HG03460 (cell line): ENCODE results near the gene HENMT1.
"Not testable (repeated sequence)": the region's sequence is repeated elsewhere in the genome, so short reads cannot be mapped to it uniquely, and the experiment has no call there.

Source experiments
- ATAC-seq: cut with Tn5 transposase; IDR thresholded peaks from one replicate; pipeline ENCODE4 v1.9.1; 2021; ENCODE audit not compliant: unreplicated experiment

The HENMT1 gene

DNA sequence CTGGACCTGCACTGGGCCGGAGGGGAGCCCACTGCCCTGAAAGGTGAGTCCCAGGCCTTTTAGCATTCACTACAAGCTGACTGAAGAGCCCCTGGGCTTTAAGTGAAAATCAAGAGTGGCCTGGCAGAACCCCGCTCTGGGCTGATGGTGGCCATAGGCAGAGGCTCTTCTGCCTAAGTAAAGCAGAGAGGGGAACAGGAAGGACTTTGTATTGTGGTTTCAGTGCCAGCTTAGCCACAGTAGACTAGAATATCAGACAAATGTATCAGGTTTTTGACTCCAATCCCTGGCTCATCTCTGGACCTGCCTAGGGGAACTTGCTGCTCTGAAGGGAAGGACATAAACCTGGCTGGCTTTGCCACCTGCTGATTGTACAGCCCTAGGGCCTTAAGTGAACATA is 10.2 kb upstream of the HENMT1 start:
- no peak for ATAC-seq

DNA sequence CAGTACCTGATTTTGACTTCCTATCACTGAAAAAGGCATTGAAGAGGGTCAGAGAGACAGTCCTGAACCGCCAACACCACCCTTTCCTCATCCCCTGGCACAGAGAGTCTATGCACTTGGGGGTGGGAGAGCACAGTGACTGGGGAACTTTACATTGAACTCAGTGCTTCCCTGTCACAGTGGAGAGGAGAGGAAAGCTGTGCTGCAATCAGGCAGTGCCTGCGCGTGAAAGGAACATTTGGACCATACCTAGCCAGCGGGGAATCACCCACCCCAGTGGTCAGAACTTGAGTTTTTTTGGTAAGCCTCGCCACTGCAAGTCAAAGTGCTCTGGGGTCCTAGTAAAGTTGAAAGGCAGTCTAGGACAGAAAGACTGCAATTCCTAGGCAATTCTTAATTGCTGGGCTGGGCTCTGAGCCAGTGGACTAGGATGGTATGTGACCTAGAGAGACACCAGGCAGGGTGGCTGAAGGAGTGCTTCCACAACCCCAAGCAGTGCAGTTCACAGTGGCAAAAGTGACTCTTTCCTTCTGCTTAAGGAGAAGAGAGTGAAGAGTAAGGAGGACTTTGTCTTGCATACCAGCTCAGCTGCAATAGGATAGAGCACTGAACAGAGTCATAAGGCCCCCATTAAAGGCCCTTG is 9.4 kb upstream of the HENMT1 start:
- no peak for ATAC-seq

- ATAC-seq = no peak
These were observed 8.8 kb upstream of the HENMT1 start for GRCh38 chr1:108669679-108670078.

DNA sequence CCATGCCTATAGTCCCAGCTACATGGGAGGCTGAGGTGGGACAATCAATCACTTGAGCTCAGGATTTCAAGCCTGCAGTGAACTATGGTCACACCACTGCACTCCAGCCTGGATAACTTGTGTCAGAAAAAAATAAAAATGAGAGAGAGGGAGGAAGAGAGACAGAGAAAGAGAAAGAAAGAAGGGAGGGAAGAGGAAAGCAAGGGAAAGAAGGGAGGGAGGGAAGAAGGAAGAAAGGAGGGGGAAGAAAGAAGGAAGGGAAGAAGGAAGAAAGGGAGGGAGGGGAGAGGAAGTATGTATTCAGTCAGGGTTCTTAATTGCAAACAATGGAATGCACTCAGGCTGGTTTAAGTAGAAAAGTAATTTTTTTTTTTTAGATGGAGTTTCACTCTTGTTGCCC is 7.9 kb upstream of the HENMT1 start:
- ATAC-seq = no peak

GRCh38 chr1:108667422-108667821 is 6.5 kb upstream of the HENMT1 start:
- ATAC-seq = not testable (repeated sequence)

- ATAC-seq = no peak
These were observed 4.9 kb upstream of the HENMT1 start for GRCh38 chr1:108665771-108666170.

- ATAC-seq = no peak
These were observed 4.2 kb upstream of the HENMT1 start for GRCh38 chr1:108665067-108665466.

GRCh38 chr1:108664481-108664880 is 3.6 kb upstream of the HENMT1 start:
- ATAC-seq = no peak

DNA sequence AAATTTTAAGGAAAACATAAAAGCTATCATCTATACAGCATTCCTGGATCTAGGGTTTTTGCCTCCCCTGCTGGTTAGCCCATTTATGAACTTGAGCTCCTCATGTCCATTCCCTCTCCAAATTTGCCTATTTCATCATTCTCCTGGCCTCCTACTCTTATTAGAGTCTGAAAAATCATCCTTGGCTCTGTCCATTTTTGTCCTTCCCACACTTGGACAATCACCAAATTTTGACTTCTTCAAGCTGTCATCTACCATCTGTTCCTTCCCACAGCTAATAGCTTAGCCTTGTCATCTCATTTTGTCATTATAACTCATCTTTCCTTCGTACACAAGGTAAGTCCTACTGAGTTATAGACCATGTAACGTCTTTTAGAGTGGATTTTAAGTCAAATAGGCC is 2.2 kb upstream of the HENMT1 start:
- no peak for ATAC-seq

GRCh38 chr1:108657356-108658080 is 3.4 kb downstream of the HENMT1 start:
- ATAC-seq = no peak

DNA sequence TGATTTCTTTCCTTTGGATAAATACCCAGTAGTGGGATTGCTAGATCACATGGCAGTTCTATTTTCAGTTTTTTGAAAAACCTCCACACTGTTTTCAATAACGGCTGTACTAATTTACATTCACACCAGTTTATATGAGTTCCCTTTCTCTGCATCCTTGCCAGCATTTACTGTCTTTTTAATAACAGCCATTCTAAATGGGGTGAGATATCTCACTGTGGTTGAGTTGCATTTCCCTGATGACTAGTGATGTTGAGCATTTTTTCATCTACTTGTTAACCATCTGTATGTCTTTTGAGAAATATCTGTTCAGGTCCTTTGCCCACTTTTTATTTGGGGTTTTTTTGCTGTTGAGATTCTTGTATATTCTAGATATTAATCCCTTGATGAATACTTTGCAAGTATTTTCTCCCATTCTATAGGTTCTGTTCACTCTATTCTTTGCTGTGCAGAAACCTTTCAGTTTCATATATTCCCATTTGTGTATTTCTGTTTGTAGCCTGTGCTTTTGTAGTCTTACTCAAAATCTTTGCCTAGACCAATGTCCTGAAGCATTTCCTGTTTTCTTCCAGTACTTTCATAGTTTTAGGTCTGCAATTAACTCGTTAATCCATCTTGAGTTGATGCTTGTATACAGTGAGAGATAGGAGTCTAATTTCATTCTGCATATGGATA is 7.3 kb downstream of the HENMT1 start:
- ATAC-seq = no peak

- peak; percentile 71 for ATAC-seq
These were observed 14.1 kb downstream of the HENMT1 start for GRCh38 chr1:108646648-108647269.

- no peak for ATAC-seq
These were observed 14.6 kb downstream of the HENMT1 start for GRCh38 chr1:108646265-108646647.

DNA sequence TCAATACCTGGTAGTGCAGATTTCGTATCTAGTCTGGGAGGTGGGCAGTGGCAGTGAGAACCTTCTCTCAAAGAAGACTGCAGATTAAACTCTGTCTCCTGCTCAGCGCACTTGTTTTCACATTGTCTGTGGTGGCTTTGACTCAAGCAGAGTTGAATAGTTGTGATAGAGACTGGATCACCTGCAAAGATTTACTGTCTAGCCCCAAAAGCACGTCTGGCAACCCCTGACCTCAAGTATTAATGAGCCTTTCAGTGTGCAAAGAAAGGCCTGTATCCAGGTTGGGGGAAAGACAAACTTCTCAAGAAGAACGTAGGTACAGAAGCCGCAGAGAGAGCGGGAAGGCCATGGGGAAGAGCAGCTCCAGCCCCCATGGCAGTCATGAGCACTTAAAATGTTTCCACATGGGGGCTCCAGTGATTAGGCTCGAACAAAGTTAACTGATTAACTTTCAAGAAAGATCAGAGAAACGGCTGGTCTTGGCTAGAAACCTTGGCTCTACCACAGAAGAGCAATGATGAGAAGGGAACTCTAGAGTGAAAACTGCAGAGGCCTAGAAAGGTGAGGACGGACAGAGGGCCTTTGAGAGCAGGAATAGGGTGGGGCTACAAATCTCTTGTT is 15.2 kb downstream of the HENMT1 start:
- ATAC-seq = no peak

DNA sequence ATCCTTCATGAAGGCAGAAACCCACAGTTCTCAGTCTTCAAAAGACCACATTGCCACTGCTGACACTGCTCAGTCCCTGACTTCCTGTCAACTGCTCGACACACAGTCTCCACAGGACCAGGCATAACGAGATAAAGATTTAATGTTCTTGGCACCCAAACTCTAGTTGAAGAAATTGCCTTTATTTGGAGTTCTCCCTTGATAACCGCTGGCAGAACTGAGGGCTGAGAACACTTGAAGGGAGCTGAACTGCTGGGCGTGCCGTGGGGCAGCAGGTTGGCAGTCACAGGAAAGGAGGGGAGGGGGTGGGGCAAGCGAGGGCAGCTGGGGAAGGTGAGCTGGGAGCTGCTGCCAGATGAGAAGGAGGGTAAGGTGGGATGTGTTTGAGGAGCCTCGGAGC is 15.9 kb downstream of the HENMT1 start:
- ATAC-seq = no peak

DNA sequence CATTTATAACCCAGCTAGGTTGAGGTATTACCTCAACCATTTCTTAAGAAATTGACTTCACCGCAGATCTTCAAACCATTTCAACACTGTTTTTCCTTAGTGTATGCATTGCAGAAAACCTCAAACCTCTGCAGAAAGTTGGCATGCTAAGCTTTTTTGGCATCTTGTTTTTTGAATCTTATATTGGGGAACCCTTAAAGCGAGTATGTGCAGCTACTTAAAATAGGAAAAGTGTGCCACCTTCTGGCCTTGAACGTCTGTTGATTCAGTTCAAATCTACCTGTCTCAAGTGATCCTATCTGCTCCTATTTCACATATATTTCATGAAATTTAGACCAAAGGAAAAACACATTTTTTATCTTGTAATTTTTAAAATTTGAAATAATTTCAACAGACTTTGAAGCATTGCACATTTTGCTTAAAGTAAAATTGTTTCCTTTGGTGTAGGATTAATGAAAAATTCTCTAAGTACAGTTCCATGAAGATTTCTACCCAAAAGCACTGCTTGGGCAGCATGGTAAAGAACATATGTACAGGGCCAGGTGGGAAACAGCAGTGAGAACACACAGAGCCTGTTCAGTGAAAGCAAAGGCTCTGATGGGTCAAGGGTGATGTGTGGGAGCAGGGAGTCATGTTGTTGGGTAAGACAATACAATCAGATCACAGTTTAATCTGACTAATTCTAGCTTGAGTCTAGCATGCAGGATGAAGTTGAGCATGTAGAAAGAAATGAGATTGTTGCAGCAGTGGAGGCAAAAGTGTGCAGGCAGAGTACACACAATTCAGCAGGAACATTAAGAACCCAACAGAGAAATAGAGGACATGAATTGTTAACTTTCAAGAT is 17.2 kb downstream of the HENMT1 start:
- no peak for ATAC-seq

DNA sequence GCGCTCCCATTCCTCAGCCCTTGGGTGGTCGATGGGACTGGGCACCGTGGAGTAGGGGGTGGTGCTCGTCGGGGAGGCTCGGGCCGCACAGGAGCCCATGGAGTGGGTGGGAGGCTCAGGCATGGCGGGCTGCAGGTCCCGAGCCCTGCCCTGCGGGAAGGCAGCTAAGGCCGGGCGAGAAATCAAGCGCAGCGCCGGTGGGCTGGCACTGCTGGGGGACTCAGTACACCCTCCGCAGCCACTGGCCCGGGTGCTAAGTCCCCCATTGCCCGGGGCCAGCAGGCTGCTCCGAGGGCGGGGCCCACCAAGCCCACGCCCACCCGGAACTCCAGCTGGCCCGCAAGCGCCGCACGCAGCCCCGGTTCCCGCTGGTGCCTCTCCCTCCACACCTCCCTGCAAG is 20.0 kb downstream of the HENMT1 start:
- not testable (repeated sequence) for ATAC-seq

DNA sequence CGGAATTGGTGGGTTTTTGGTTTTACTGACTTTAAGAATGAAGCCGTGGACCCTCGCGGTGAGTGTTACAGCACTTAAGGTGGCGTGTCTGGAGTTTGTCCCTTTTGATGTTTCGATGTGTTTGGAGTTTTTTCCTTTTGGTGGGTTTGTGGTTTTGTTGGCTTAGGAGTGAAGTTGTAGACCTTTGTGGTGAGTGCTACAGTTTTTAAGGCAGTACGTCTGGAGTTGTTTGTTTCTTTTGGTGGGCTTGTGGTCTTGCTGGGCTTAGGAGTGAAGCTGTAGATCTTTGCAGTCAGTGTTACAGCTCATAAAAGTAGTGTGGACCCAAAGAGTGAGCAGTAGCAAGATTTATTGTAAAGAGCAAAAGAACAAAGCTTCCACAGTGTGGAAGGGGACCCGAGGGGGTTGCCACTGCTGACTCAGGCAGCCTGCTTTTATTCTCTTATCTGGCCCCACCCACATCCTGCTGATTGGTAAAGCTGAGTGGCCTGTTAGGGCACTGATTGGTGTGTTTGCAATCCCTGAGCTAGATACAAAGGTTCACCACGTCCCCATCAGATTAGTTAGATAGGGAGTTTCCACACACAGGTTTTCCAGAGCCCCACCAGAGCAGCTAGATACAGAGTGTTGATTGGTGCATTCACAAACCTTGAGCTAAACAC is 20.9 kb downstream of the HENMT1 start:
- ATAC-seq = no peak

GRCh38 chr1:108636876-108637275 is 24.0 kb downstream of the HENMT1 start:
- ATAC-seq = no peak

DNA sequence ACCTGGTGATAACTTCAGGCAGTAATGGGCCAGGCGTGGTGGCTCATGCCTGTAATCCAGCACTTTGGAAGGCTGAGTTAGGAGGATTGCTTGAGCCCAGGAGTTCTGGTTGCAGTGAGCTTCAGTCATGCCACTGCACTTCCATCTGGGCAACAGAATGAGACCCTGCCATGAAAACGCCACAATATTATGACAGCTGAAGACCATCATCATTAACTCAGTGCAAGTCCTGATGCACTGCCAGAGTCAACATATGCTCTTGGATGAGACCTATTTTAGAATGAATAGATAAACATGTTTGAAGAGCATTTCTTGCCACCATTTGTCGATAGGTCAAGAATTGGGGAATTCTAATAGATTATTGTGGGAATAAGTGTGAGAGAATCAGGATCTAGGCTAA is 26.4 kb downstream of the HENMT1 start:
- ATAC-seq = no peak
